Activated naive CD4-positive, alpha-beta T cell treated with anti-CD3 and anti-CD28 coated beads, Interleukin-2, amount 50 U/mL, for 24 hours (primary cell): ENCODE results near the gene WDR89.

Experiments
- H3K27ac Mint-ChIP-seq: one replicate; pipeline ENCODE4 v1.8.0; 2021; ENCODE audit warnings: mild to moderate bottlenecking, mixed read lengths
- H3K27me3 Mint-ChIP-seq: one replicate; pipeline ENCODE4 v1.8.0; 2021; ENCODE audit warnings: mixed read lengths
- H3K36me3 Mint-ChIP-seq: one replicate; pipeline ENCODE4 v1.8.0; 2021; ENCODE audit warnings: mixed read lengths
- H3K4me1 Mint-ChIP-seq: one replicate; pipeline ENCODE4 v1.8.0; 2021; ENCODE audit warnings: mixed read lengths
- H3K4me3 Mint-ChIP-seq: one replicate; pipeline ENCODE4 v1.8.0; 2021; ENCODE audit warnings: mild to moderate bottlenecking, mixed read lengths
- H3K9me3 Mint-ChIP-seq: one replicate; pipeline ENCODE4 v1.8.0; 2021; ENCODE audit warnings: mixed read lengths

WDR89 gene

DNA sequence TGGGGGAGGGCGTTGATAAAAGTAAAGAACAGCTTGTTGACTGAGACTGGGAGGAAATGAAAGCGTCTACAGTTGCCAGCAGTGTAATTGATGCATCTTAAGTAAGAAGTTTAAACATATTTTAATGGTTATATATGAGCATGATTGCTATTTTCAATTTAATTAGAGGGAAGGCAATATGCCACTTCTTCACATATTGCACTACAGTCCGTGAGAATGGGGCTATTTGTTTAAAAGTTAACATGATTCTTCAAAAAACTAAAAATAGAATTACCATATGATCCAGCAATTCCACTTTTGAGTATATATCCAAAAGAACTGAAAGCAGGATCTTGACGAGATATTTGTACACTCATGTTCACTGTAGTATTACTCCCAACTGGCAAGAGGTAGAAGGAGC is 60.2 kb downstream of the WDR89 start:
- no peak overlapping the region for H3K4me3 Mint-ChIP-seq
- no peaks in the 10 kb centered on the region for H3K36me3 Mint-ChIP-seq
- H3K4me1 Mint-ChIP-seq: no peaks in the 10 kb centered on the region
- no peak overlapping the region for H3K27ac Mint-ChIP-seq
- H3K27me3 Mint-ChIP-seq: peaks cover 3% of the 10 kb centered on the region
- H3K9me3 Mint-ChIP-seq: no peaks in the 10 kb centered on the region

DNA sequence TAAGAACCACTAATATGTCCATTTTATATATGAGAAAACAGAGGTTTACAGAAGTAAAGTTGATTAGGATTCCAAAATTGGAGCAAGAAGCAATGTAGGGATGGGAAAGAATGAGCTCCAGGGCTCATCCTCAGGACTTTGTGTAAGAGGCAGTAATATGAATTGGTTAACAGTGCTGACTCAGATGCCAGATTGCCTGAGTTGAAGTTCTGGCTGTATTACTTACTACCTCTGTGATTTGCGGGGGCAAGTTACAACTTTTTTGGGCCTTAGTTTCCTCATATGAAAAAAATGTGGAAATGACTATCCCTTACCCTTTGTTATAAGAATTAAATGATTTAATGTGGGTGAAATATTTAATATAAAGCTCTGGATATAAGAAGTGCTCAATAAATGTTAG is 63.4 kb downstream of the WDR89 start:
- Mint-ChIP-seq H3K9me3 (no peaks in the 10 kb centered on the region), H3K27me3 (peaks cover 3% of the 10 kb centered on the region), H3K27ac (no peak overlapping the region), H3K4me1 (no peaks in the 10 kb centered on the region), H3K36me3 (no peaks in the 10 kb centered on the region), H3K4me3 (no peak overlapping the region)

DNA sequence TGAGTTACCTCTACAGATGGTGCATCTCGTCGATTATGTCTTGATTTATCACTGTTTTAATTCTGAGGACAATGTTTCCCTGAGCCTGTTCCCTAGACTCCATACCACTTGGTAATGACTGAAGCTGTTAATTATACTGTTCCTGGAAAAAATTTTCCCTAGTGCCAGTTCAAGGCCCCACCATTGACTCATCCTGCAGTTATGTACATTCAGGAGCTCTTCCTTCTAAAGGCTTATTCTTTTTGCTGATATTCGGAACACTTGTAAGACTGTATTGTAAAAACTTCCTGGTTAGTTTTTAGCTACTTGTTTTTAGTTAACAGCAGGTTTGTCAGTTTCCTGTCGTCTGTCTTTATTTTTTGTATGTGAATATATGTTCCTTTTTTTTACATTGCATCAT is 68.1 kb downstream of the WDR89 start:
- no peaks in the 10 kb centered on the region for H3K9me3 Mint-ChIP-seq

DNA sequence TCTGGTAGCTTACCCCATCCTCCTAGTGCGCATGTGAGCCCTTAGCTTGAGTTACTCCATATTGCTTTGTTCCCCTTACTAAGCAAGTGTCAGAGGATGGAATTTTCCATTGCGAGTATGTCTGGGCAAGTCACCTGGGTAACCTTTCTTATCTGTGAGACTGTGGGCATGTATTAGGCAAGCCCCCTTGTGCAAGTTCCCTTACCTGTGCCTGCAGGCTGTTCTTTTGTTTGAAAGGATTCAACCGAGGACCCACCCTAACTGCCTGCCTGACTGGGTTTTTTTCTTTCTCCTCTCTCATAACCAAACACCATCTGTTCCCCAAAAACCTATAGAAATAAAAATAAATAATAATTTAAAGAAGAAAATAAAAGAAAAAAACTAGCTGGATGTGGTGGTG is 76.2 kb downstream of the WDR89 start:
- Mint-ChIP-seq H3K4me3 (no peak overlapping the region), H3K9me3 (no peaks in the 10 kb centered on the region), H3K27me3 (no peaks in the 10 kb centered on the region), H3K27ac (no peak overlapping the region), H3K36me3 (no peaks in the 10 kb centered on the region), H3K4me1 (no peaks in the 10 kb centered on the region)

More for the DNA sequence above, 68.1 kb downstream of the WDR89 start:
- H3K36me3 Mint-ChIP-seq: no peaks in the 10 kb centered on the region
- no peak overlapping the region for H3K27ac Mint-ChIP-seq
- no peaks in the 10 kb centered on the region for H3K27me3 Mint-ChIP-seq
- H3K4me3 Mint-ChIP-seq: no peak overlapping the region
- no peaks in the 10 kb centered on the region for H3K4me1 Mint-ChIP-seq

DNA sequence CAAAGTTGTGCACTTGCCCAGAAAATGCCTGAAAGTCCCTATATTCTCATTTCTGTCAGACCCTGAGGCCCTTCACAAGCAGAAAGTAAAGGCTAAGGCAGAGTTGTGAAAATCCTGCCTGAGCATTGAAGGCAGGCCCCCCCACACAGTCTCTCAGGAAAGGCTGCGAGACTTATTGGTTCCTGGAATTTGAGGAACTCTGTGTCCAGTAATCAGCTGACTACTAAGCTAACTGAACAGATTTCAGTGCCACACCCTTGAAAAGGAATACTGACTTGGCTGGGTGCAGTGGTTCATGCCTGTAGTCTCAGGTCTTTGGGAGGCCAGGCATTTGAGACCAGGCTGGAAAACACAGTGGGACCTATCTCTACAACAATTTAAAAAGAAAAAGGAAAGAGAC is 77.4 kb downstream of the WDR89 start:
- Mint-ChIP-seq H3K9me3 (no peaks in the 10 kb centered on the region), H3K27me3 (no peaks in the 10 kb centered on the region), H3K4me1 (no peaks in the 10 kb centered on the region), H3K27ac (no peak overlapping the region), H3K36me3 (no peaks in the 10 kb centered on the region), H3K4me3 (no peak overlapping the region)

DNA sequence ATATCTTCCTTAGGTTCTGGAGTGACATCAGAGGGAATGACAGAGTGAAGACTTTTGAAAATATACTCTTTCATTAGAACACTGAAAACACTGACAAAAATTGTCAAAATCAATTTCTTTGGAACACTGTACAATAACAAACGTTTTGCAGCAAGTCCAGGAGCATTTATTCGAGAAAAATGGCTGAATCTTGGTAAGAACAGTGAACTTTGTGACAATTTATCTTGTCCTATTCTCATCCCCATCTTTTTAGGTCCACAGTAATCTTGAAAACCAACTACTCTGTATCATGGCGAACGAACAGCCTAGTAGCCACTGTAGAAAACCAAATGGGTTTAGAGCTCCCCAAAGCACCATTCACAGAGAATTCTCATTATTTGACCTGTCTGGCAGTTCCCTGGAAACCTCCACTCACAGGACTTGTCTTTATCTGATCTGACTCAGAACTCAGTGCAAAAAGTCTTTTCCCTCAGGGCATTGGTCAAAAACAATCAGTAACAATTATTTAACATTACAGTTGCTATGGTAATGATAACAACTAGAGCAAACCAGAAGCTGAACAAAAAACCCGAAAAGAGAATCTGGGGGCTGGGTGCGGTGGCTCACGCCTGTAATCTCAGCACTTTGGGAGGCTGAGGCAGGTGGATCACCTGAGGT is 78.2 kb downstream of the WDR89 start:
- H3K27ac Mint-ChIP-seq: no peak overlapping the region
- no peak overlapping the region for H3K4me3 Mint-ChIP-seq
- H3K27me3 Mint-ChIP-seq: no peaks in the 10 kb centered on the region
- H3K36me3 Mint-ChIP-seq: no peaks in the 10 kb centered on the region
- no peaks in the 10 kb centered on the region for H3K9me3 Mint-ChIP-seq
- H3K4me1 Mint-ChIP-seq: no peaks in the 10 kb centered on the region

DNA sequence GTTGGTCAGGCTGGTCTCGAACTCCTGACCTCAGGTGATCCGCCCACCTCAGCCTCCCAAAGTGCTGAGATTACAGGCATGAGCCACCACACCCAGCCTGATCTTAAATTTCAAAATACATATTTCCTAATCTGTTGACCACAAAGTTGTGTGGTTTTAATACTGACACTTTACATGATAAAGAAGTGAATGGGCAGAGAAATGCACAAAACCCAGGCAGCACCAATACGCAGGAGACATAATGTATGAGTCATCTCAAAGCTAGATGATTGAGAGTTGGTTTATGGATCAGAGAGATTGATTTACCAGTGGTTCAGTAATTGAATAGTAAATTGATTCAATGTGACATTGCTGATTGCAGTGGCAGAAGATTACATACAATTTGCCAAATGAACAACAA is 79.3 kb downstream of the WDR89 start:
- no peaks in the 10 kb centered on the region for H3K36me3 Mint-ChIP-seq
- no peaks in the 10 kb centered on the region for H3K4me1 Mint-ChIP-seq
- H3K27ac Mint-ChIP-seq: no peak overlapping the region
- H3K9me3 Mint-ChIP-seq: no peaks in the 10 kb centered on the region
- H3K27me3 Mint-ChIP-seq: no peaks in the 10 kb centered on the region
- H3K4me3 Mint-ChIP-seq: no peak overlapping the region

DNA sequence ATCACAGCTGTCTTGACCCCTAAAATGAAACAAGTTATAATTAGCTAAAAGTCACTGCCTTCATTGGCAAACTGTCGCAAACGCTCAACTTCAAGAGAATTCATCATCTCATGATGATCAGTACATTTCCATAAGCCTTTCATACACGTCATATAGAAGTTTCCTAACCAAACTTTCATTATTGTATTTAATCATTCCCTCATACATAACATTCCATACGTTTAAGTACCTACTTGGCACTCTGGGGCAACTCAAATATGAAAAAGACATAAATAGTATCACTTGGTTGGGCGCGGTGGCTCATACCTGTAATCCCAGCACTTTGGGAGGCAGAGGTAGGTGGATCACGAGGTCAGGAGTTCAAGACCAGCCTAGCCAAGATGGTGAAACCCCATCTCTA is 86.1 kb downstream of the WDR89 start:
- H3K27me3 Mint-ChIP-seq: no peaks in the 10 kb centered on the region
- H3K27ac Mint-ChIP-seq: no peak overlapping the region
- no peaks in the 10 kb centered on the region for H3K36me3 Mint-ChIP-seq
- H3K4me3 Mint-ChIP-seq: no peak overlapping the region
- H3K9me3 Mint-ChIP-seq: no peaks in the 10 kb centered on the region
- no peaks in the 10 kb centered on the region for H3K4me1 Mint-ChIP-seq

DNA sequence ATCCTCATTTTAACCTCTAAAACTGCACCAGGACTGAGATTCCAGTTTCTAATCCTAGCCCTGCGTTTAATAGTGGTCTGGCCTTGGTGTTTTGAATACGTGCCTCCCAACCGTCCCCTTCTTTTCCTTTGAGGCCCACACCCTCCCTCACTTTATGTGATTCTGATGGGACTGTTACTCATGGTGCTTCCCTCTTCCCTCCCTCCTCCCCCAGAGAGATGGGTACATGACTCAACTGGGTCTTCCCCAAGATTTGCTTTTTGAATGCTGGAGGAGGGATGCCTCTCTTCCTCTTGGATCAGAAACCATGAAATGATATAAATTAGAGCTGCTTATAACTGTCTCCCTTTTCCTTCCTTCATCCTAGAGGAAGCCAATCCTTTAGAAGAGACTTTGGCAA is 90.3 kb downstream of the WDR89 start:
- no peak overlapping the region for H3K4me3 Mint-ChIP-seq
- H3K9me3 Mint-ChIP-seq: no peaks in the 10 kb centered on the region
- no peak overlapping the region for H3K27ac Mint-ChIP-seq
- H3K4me1 Mint-ChIP-seq: no peaks in the 10 kb centered on the region
- no peaks in the 10 kb centered on the region for H3K27me3 Mint-ChIP-seq
- H3K36me3 Mint-ChIP-seq: no peaks in the 10 kb centered on the region

DNA sequence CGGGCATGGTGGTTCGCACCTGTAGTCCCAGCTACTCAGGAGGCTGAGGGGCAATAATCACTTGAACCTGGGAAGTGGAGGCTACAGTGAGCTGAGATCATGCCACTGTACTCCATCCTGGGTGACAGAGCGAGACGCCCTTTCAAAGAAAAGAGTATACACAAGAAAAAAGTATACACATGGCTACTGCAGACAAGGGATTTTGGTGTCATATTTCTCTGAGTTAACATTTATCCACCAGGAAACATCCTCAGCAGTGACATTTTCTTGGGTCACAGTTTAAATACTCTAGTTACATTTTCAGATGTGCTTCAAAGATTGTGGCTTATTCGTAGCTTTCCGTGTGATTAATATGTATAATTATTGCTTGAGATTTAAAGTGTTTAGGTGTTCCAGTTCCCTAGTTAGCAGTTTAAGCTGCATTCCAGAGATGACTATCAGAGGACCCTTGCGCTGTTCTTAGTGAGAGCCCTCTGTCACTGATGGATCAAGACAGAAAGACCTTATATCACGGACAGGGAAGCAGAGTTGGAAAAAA is 93.8 kb downstream of the WDR89 start:
- H3K4me1 Mint-ChIP-seq: peaks cover 12% of the 10 kb centered on the region
- H3K4me3 Mint-ChIP-seq: no peak overlapping the region
- no peaks in the 10 kb centered on the region for H3K36me3 Mint-ChIP-seq
- H3K27ac Mint-ChIP-seq: no peak overlapping the region
- no peaks in the 10 kb centered on the region for H3K27me3 Mint-ChIP-seq
- no peaks in the 10 kb centered on the region for H3K9me3 Mint-ChIP-seq
